Transverse colon (tissue), 4 donors: Measurements from ENCODE around the gene GAR1. TPM values are rescaled to one million over a fixed set of nuclear protein-coding genes. Genes with fewer than 3 reads are reported as not detected.

Source experiments
- DNase-seq: peaks from one replicate; pipeline ENCODE4 v3.0.0-alpha.2; 2019
- H3K27ac ChIP-seq, 4 donors: fragments of 200-600 bp; sonication (generic); 2 replicates each; pipeline ENCODE4 v1.5.1; 2016 to 2018; ENCODE audit warnings: inconsistent platforms in 4 of 4
- H3K27me3 ChIP-seq: fragments of 200-600 bp; sonication (generic); 2 replicates; pipeline ENCODE4 v1.5.1; 2017; ENCODE audit warnings: inconsistent platforms
- H3K36me3 ChIP-seq, 4 donors: fragments of 200-600 bp; sonication (generic); 2 replicates each; pipeline ENCODE4 v1.5.1; 2017 to 2019; ENCODE audit warnings: inconsistent platforms in 4 of 4
- H3K4me1 ChIP-seq, 4 donors: fragments of 200-600 bp; sonication (generic); 2 replicates each; pipeline ENCODE4 v1.5.1; 2017 to 2020; ENCODE audit warnings: inconsistent platforms in 4 of 4
- H3K4me3 ChIP-seq, 4 donors: fragments of 200-600 bp; sonication (generic); 1 replicate in 1 of 4; 2 replicates in 3 of 4; pipeline versions ENCODE4 v1.5.1 to v1.6.1; 2017 to 2019; ENCODE audit warnings: inconsistent platforms in 4 of 4
- H3K9me3 ChIP-seq, 2 donors: fragments of 200-600 bp; sonication (generic); 2 replicates each; pipeline ENCODE4 v1.5.1; 2017 to 2019; ENCODE audit warnings: inconsistent platforms in 2 of 2
- CTCF ChIP-seq, 5 experiments: fragments of 200-600 bp in 3 of 5; fragments of 450-650 bp in 2 of 5; sonication (generic) in 3 of 5; IDR thresholded peaks; 1 replicate in 2 of 5; 2 replicates in 3 of 5; pipeline ENCODE4 v1.5.1; 2016 to 2017; ENCODE audit warnings: antibody characterized with exemption in 5 of 5, inconsistent platforms in 3 of 5, mild to moderate bottlenecking in 2 of 5, moderate library complexity in 1 of 5
- EP300 ChIP-seq: sonication (generic); formaldehyde crosslinking; IDR thresholded peaks from one replicate; pipeline ENCODE4 v1.6.1; 2017; ENCODE audit warnings: antibody characterized with exemption, low read depth
- POLR2A ChIP-seq: fragments of 450-650 bp; IDR thresholded peaks from one replicate; pipeline ENCODE4 v1.6.1; 2016; ENCODE audit warnings: antibody characterized with exemption, mild to moderate bottlenecking, moderate library complexity
- POLR2AphosphoS5 ChIP-seq, 3 donors: sonication (generic); formaldehyde crosslinking; IDR thresholded peaks; one replicate each; pipeline ENCODE4 v1.6.1; 2016; ENCODE audit warnings: antibody characterized with exemption in 3 of 3
- WGBS, 2 donors: methylation state at CpG; one replicate each; pipeline ENCODE4 v1.1.5; 2018; ENCODE audit warnings: low coverage in 1 of 2; 5-methylcytosine and 5-hydroxymethylcytosine counted together
- in situ Hi-C, 4 donors: fragments of 200-750 bp; cut with MboI; loops; one replicate each; pipeline versions ENCODE4 v1.15.0 to v1.15.1; 2017; ENCODE audit warnings: low sequenced_read_pairs in 3 of 4, low pct_ligation_motif_present in 1 of 4, low pct_unique_long_range_greater_than_20kb in 1 of 4
- intact Hi-C: fragments of 100-400 bp; cut with DNase I; formaldehyde crosslinking; loops from one replicate; pipeline ENCODE4 v1.15.1; 2023; ENCODE audit warnings: low total_unique reads
- total RNA-seq, 4 donors: library from RNA; depleted of rRNA; stranded (reverse); fragments of >200 nt; gene quantifications; one replicate each; pipeline ENCODE4 v1.1.0, GENCODE V29; 2016

Gene GAR1
- total RNA-seq, 4 donors from 2014 or later: 1.9 to 8.3 (median 5.3) TPM; not detected in 1

GRCh38 chr4:109870061-109870460 lies 54.5 kb downstream of the GAR1 start:
- Histone ChIP-seq H3K27me3 (no peaks in the 10 kb centered on the region), H3K36me3 (no peaks in the 10 kb centered on the region), H3K9me3 (no peaks in the 10 kb centered on the region), H3K4me1 (no peaks in the 10 kb centered on the region), H3K27ac (no peak overlapping the region), H3K4me3 (no peak overlapping the region)
- TF ChIP-seq POLR2A (no peak), POLR2AphosphoS5 (IDR thresholded peaks at IDR 0.05) (no peak), EP300 (no peak), CTCF (IDR thresholded peaks at IDR 0.05) (no peak)
- intact Hi-C loops: no loop called here
- in situ Hi-C loops: no loop called here
- DNase-seq: no peak
- WGBS, 2 donors: 89 to 93% methylated on average over 3 to 5 of the region's 5 CpGs

GRCh38 chr4:109872065-109872464 lies 56.5 kb downstream of the GAR1 start:
- TF ChIP-seq CTCF (IDR thresholded peaks at IDR 0.05) (no peak), EP300 (no peak), POLR2A (no peak), POLR2AphosphoS5 (IDR thresholded peaks at IDR 0.05) (no peak)
- Histone ChIP-seq H3K36me3 (no peaks in the 10 kb centered on the region), H3K4me3 (no peak overlapping the region), H3K9me3 (no peaks in the 10 kb centered on the region), H3K27ac (no peak overlapping the region), H3K27me3 (no peaks in the 10 kb centered on the region), H3K4me1 (no peaks in the 10 kb centered on the region)
- in situ Hi-C loops: no loop called here
- DNase-seq: no peak
- intact Hi-C loops: no loop called here
- WGBS, 2 donors: 79 to 91% methylated on average over 2 of the region's 2 CpGs

- H3K4me1 ChIP-seq: no peaks in the 10 kb centered on the region
- no peak for DNase-seq
- in situ Hi-C loops: no loop called here
These were observed 57.5 kb downstream of the GAR1 start for GRCh38 chr4:109872950-109873656.

More at GRCh38 chr4:109872950-109873656, 57.5 kb downstream of the GAR1 start:
- no peaks in the 10 kb centered on the region for H3K36me3 ChIP-seq
- H3K27me3 ChIP-seq: no peaks in the 10 kb centered on the region
- no peak for TF ChIP-seq EP300
- TF ChIP-seq POLR2A: no peak
- TF ChIP-seq CTCF (IDR thresholded peaks at IDR 0.05): no peak
- TF ChIP-seq POLR2AphosphoS5 (IDR thresholded peaks at IDR 0.05): no peak
- no peaks in the 10 kb centered on the region for H3K9me3 ChIP-seq
- H3K4me3 ChIP-seq: no peak overlapping the region
- intact Hi-C loops: no loop called here
- 95 to 100% methylated on average over 1 to 6 of the region's 6 CpGs for WGBS, 2 donors
- H3K27ac ChIP-seq: no peak overlapping the region
